Right lobe of liver (tissue), 4 donors: ENCODE results near the gene ANKRD18A.
"Not testable (repeated sequence)": the region's sequence is repeated elsewhere in the genome, so short reads cannot be mapped to it uniquely, and the experiment has no call there.

Experiments
- POLR2A ChIP-seq: fragments of 450-650 bp; IDR thresholded peaks from one replicate; pipeline ENCODE4 v1.6.1; 2017; ENCODE audit warnings: antibody characterized with exemption, mild to moderate bottlenecking
- TF ChIP-seq, protein P1 (sequence below), 4 donors: fragments of 200-600 bp in 3 of 4; fragments of 450-650 bp in 1 of 4; IDR thresholded peaks; one replicate each; pipeline versions ENCODE4 v1.5.1 to v1.8.0; 2016 to 2022; ENCODE audit warnings: antibody characterized with exemption in 4 of 4, mild to moderate bottlenecking in 2 of 4
- donor health status: DM: no; HTN: no; CAD: no.
- donor health status: DM: no; HTN: no; CAD: no.
- donor health status: DM: no; HTN: yes; CAD: no.

DNA sequence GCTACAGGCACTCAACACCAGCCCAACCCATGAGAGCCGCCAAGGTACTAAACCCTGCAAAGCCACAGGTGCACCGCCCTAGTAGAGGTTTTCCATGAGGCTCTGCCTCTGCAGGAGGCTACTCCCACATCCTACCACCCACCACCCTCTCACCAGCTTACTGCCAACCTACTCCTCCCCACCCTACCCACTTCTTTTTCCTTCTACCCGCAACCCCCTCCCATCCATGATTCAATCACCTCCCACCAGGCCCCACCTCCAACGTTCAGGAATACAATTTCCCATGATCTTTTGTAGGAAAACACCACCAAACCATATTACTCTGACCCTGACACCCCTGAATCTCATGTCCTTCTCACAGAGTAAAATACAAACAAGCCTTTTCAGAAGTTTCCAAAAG lies 67.4 kb downstream of the ANKRD18A start:
- not testable (repeated sequence) for TF ChIP-seq POLR2A
- TF ChIP-seq, protein P1, sequence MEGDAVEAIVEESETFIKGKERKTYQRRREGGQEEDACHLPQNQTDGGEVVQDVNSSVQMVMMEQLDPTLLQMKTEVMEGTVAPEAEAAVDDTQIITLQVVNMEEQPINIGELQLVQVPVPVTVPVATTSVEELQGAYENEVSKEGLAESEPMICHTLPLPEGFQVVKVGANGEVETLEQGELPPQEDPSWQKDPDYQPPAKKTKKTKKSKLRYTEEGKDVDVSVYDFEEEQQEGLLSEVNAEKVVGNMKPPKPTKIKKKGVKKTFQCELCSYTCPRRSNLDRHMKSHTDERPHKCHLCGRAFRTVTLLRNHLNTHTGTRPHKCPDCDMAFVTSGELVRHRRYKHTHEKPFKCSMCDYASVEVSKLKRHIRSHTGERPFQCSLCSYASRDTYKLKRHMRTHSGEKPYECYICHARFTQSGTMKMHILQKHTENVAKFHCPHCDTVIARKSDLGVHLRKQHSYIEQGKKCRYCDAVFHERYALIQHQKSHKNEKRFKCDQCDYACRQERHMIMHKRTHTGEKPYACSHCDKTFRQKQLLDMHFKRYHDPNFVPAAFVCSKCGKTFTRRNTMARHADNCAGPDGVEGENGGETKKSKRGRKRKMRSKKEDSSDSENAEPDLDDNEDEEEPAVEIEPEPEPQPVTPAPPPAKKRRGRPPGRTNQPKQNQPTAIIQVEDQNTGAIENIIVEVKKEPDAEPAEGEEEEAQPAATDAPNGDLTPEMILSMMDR (IDR thresholded peaks at IDR 0.05), result not testable (repeated sequence)
